Cardiac muscle cell (in vitro differentiated cells and primary cell): ENCODE data around the gene SLC13A5. TPM values are rescaled to one million over a fixed set of nuclear protein-coding genes. Genes with fewer than 3 reads are reported as not detected.

Experiments used
- DNase-seq, 2 donors: peaks; one replicate each; pipeline versions ENCODE4 v3.0.0 to v3.0.0-alpha.2; 2010 to 2017; ENCODE audit warnings: low read depth in 1 of 2, low spot score in 1 of 2
- H3K27ac ChIP-seq: fragments of 200-600 bp; sonication (generic); 2 replicates; pipeline ENCODE4 v1.5.1; 2016
- H3K27me3 ChIP-seq: fragments of 200-600 bp; sonication (generic); 2 replicates; pipeline ENCODE4 v1.6.0; 2016; ENCODE audit warnings: control low read depth
- H3K36me3 ChIP-seq: fragments of 200-600 bp; sonication (generic); 2 replicates; pipeline ENCODE4 v1.5.1; 2016; ENCODE audit warnings: control low read depth
- H3K4me1 ChIP-seq: fragments of 200-600 bp; sonication (generic); 2 replicates; pipeline ENCODE4 v1.8.1; 2017; ENCODE audit warnings: low read depth, mild to moderate bottlenecking, mixed run types
- H3K4me3 ChIP-seq: fragments of 200-600 bp; sonication (generic); 2 replicates; pipeline ENCODE4 v1.5.1; 2016; ENCODE audit warnings: mild to moderate bottlenecking
- H3K9me3 ChIP-seq: fragments of 200-600 bp; sonication (generic); 2 replicates; pipeline ENCODE4 v1.5.1; 2017; ENCODE audit warnings: low read depth, mild to moderate bottlenecking, control low read depth
- CTCF ChIP-seq: IDR thresholded peaks from 2 replicates; pipeline ENCODE4 v1.5.1; 2012; ENCODE audit warnings: low read depth, mild to moderate bottlenecking, low read length
- polyA plus RNA-seq: library from polyadenylated mRNA; unstranded; fragments of >200 nt; fragmentation: Nextera tagmentation; extraction: Ambion mirVana; gene quantifications from 2 replicates; pipeline ENCODE4 v1.2.1, GENCODE V29; 2016
- total RNA-seq: library from RNA; depleted of rRNA; stranded (reverse); fragments of >200 nt; gene quantifications from 2 replicates; pipeline ENCODE4 v1.2.3, GENCODE V29; 2016

SLC13A5 gene
- total and polyA plus RNA-seq, 2 experiments from 2014 or later: 0.15 to 0.18 TPM

GRCh38 chr17:6675201-6675825 is 37.9 kb downstream of the SLC13A5 start:
- no peak for DNase-seq
- no peaks in the 10 kb centered on the region for H3K36me3 ChIP-seq
- TF ChIP-seq CTCF: no peak
- H3K4me3 ChIP-seq: no peak overlapping the region
- H3K4me1 ChIP-seq: no peaks in the 10 kb centered on the region
- no peaks in the 10 kb centered on the region for H3K9me3 ChIP-seq
- no peaks in the 10 kb centered on the region for H3K27me3 ChIP-seq
- no peak overlapping the region for H3K27ac ChIP-seq

GRCh38 chr17:6674586-6674985 is 38.6 kb downstream of the SLC13A5 start:
- Histone ChIP-seq H3K36me3 (no peaks in the 10 kb centered on the region), H3K27ac (no peak overlapping the region), H3K4me1 (no peaks in the 10 kb centered on the region), H3K9me3 (no peaks in the 10 kb centered on the region), H3K27me3 (no peaks in the 10 kb centered on the region), H3K4me3 (no peak overlapping the region)
- DNase-seq: no peak
- no peak for TF ChIP-seq CTCF

- no peak for DNase-seq
- Histone ChIP-seq H3K27me3 (no peaks in the 10 kb centered on the region), H3K27ac (no peak overlapping the region), H3K4me3 (no peak overlapping the region), H3K36me3 (no peaks in the 10 kb centered on the region), H3K4me1 (no peaks in the 10 kb centered on the region), H3K9me3 (no peaks in the 10 kb centered on the region)
- TF ChIP-seq CTCF: no peak
Measured at GRCh38 chr17:6671431-6671830, 41.7 kb downstream of the SLC13A5 start.

- Histone ChIP-seq H3K36me3 (no peaks in the 10 kb centered on the region), H3K27me3 (no peaks in the 10 kb centered on the region), H3K4me3 (no peak overlapping the region), H3K4me1 (no peaks in the 10 kb centered on the region), H3K9me3 (no peaks in the 10 kb centered on the region), H3K27ac (no peak overlapping the region)
- TF ChIP-seq CTCF: no peak
- no peak for DNase-seq
Measured at GRCh38 chr17:6670999-6671398, 42.2 kb downstream of the SLC13A5 start.

GRCh38 chr17:6670571-6670970 is 42.6 kb downstream of the SLC13A5 start:
- no peak for DNase-seq
- no peaks in the 10 kb centered on the region for H3K27me3 ChIP-seq
- no peaks in the 10 kb centered on the region for H3K36me3 ChIP-seq
- H3K9me3 ChIP-seq: no peaks in the 10 kb centered on the region
- H3K4me1 ChIP-seq: no peaks in the 10 kb centered on the region
- H3K4me3 ChIP-seq: no peak overlapping the region
- TF ChIP-seq CTCF: no peak
- H3K27ac ChIP-seq: no peak overlapping the region
